Measurements from ENCODE around the gene CARS2.

CARS2 gene

GRCh38 chr13:110651271-110651670 is 54.6 kb downstream of the CARS2 start:
- DNase-seq: no peak

GRCh38 chr13:110650436-110650835 is 55.5 kb downstream of the CARS2 start:
- DNase-seq: no peak

GRCh38 chr13:110649551-110649950 is 56.4 kb downstream of the CARS2 start:
- no peak for DNase-seq

GRCh38 chr13:110648848-110649421 is 57.0 kb downstream of the CARS2 start:
- no peak for DNase-seq

GRCh38 chr13:110648146-110648819 is 57.6 kb downstream of the CARS2 start:
- DNase-seq: no peak

GRCh38 chr13:110647365-110647737 is 58.6 kb downstream of the CARS2 start:
- no peak for DNase-seq

GRCh38 chr13:110646442-110647364 is 59.2 kb downstream of the CARS2 start:
- DNase-seq: no peak

- no peak for DNase-seq
Observed at GRCh38 chr13:110645750-110646149, 60.2 kb downstream of the CARS2 start.

GRCh38 chr13:110644892-110645521 is 60.9 kb downstream of the CARS2 start:
- peak; percentile 79 for DNase-seq

GRCh38 chr13:110643768-110644421 is 62.0 kb downstream of the CARS2 start:
- DNase-seq: no peak

GRCh38 chr13:110643324-110643723 is 62.6 kb downstream of the CARS2 start:
- DNase-seq: no peak

GRCh38 chr13:110642291-110642981 is 63.5 kb downstream of the CARS2 start:
- DNase-seq: no peak

GRCh38 chr13:110641055-110642015 is 64.6 kb downstream of the CARS2 start:
- DNase-seq: peak; percentile 67

- DNase-seq: no peak
Observed at GRCh38 chr13:110640591-110641029, 65.3 kb downstream of the CARS2 start.

- DNase-seq: no peak
Observed at GRCh38 chr13:110639935-110640334, 66.0 kb downstream of the CARS2 start.

GRCh38 chr13:110638814-110639806 is 66.8 kb downstream of the CARS2 start:
- DNase-seq: no peak

GRCh38 chr13:110638257-110638656 is 67.7 kb downstream of the CARS2 start:
- no peak for DNase-seq

- DNase-seq: peak; percentile 66
Observed at GRCh38 chr13:110637747-110638146, 68.2 kb downstream of the CARS2 start.

GRCh38 chr13:110637275-110637674 is 68.6 kb downstream of the CARS2 start:
- no peak for DNase-seq
